Muscle layer of duodenum (tissue), 2 donors: ENCODE measurements around the gene TELO2.
A peak's percentile ranks its signal among the peaks of the same experiment; 100 is the strongest.

ENCODE experiments used
- H3K27ac ChIP-seq: one replicate; pipeline ENCODE4 v1.7.0; 2013; ENCODE audit warnings: mild to moderate bottlenecking, low read length
- H3K27me3 ChIP-seq: one replicate; pipeline ENCODE4 v1.7.0; 2013; ENCODE audit warnings: low read depth, mild to moderate bottlenecking, control low read depth, low read length
- H3K36me3 ChIP-seq, 2 donors: one replicate each; pipeline ENCODE4 v1.7.0; 2013; ENCODE audit warnings: low read length in 2 of 2, control low read depth in 1 of 2, mild to moderate bottlenecking in 1 of 2; ENCODE audit not compliant: insufficient read depth in 2 of 2, control insufficient read depth in 1 of 2
- H3K4me1 ChIP-seq, 2 donors: one replicate each; pipeline ENCODE4 v1.7.0; 2013; ENCODE audit warnings: low read length in 2 of 2, mild to moderate bottlenecking in 2 of 2, control low read depth in 1 of 2, moderate library complexity in 1 of 2; ENCODE audit not compliant: insufficient read depth in 2 of 2, control insufficient read depth in 1 of 2
- H3K4me3 ChIP-seq, 2 donors: one replicate each; pipeline ENCODE4 v1.7.0; 2013; ENCODE audit warnings: low read length in 2 of 2, low read depth in 1 of 2, mild to moderate bottlenecking in 1 of 2
- H3K9me3 ChIP-seq, 2 donors: one replicate each; pipeline ENCODE4 v1.7.0; 2013; ENCODE audit warnings: low read length in 2 of 2, control low read depth in 1 of 2, mild to moderate bottlenecking in 1 of 2; ENCODE audit not compliant: control insufficient read depth in 1 of 2
- donor health status: healthy.

The TELO2 gene

DNA sequence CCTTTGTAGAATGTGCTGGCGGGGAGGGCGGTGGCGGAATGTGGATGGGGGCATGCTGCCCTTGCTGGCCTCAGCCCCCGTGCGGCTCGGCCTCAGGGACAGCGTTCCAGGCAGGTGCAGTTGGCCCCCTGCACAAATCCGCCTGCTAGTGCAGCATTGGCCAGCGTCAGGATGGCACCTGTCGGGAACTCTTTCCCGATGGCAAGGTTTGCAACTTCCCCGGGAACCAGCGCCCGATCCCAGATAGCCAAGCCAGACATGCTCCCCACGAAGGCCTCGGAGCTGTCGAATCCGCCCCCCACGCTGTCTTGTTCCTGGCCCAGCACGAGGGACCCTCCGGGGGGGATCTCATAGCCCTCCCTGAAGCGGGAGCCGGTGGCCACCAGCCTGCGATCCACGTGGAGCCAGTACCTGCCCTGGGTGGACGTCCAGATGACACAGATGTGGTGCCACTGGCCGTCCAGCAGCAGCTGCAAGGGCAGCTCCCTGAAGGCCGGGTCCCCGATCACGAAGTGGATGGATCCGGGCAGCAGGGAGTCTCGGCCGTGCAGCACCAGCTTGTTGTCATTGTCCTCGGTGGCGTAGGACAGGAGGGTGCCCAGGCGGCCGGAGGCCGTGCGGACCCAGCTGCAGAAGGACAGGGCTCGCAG, 7.2 kb upstream of the TELO2 start:
- no peak overlapping the region for H3K27ac ChIP-seq

DNA sequence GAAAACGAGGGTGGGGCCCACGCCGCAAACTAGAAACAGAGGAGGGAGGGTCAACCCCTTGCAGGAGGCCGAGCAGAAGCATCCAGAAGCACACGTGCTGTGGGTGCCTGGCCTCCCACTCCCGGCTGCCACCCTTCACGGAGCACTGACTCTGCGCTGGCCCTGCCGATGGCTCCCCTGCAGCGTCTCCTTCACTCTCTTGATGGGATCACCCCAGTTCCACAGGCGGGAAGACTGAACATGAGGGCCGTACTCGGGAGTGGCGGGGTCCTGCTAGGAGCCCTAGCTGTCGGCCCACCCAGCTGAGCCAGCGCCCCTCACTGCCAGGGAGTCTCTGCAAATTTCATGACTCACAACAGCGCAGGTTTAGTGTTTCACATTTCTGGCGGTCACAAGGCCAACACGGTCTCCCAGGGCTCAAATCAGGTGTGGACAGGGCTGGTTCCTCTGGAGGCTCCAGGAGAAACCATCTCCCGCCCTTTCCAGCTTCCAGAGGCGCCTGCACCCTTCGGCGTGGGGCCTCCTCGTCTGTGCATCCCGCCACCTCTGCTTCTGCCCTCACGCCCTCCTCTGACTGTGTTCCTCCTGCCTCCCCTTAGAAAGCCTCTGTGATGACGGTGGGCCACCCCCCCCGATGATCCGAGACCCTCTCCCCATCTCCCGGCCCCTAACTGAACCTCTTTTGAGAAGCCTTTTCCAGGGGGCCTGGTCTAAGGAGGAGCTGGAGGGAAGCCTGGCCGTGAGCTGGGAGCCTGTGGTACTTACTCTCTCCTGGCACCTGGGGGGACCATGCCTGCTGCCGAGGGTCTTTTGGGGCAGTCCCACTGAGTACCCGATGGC, 6.4 kb upstream of the TELO2 start:
- Histone ChIP-seq H3K4me1 (no peaks in the 10 kb centered on the region), H3K4me3 (no peak overlapping the region), H3K9me3 (no peaks in the 10 kb centered on the region), H3K27me3 (no peaks in the 10 kb centered on the region), H3K36me3 (no peaks in the 10 kb centered on the region), H3K27ac (no peak overlapping the region)

More for the DNA sequence above, 7.2 kb upstream of the TELO2 start:
- no peaks in the 10 kb centered on the region for H3K4me1 ChIP-seq
- H3K36me3 ChIP-seq: no peaks in the 10 kb centered on the region
- H3K9me3 ChIP-seq: no peaks in the 10 kb centered on the region
- no peak overlapping the region for H3K4me3 ChIP-seq
- no peaks in the 10 kb centered on the region for H3K27me3 ChIP-seq

DNA sequence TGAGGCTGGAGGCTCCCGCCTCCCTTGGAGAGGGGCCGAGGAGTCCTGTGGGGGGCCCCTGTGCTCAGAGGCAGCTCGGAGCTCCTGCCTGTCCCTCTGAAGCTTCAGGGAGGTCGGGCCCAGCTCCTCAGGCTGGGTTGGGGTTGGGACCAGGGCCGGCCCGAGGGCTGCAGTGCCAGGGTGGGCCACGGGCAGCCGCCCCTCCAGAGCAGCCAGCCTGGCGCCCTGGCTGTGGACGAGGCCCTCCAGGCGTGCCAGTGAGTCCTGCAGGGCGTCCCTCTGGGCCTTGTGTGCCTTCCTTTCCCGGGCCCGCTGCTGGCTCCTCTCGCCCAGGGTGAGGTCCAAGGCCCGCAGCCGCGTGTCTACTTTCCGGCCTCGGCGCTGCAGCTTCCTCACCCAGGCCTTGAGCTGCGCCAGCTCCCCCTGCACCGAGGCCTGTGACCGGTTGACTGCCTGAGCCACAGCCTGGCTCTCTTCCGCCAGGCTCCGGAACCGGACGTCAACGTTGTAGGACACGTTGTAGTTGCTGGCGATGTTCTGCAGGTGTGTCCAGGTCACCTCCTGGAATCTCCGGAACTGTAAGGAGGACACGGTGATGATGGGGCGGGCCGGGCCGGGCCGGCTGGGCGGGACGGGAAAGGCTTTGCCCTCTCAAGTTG, 5.6 kb upstream of the TELO2 start:
- Histone ChIP-seq H3K27me3 (no peaks in the 10 kb centered on the region), H3K36me3 (no peaks in the 10 kb centered on the region), H3K4me1 (peaks cover 2% of the 10 kb centered on the region in 2 donors), H3K27ac (no peak overlapping the region), H3K9me3 (no peaks in the 10 kb centered on the region), H3K4me3 (no peak overlapping the region)

DNA sequence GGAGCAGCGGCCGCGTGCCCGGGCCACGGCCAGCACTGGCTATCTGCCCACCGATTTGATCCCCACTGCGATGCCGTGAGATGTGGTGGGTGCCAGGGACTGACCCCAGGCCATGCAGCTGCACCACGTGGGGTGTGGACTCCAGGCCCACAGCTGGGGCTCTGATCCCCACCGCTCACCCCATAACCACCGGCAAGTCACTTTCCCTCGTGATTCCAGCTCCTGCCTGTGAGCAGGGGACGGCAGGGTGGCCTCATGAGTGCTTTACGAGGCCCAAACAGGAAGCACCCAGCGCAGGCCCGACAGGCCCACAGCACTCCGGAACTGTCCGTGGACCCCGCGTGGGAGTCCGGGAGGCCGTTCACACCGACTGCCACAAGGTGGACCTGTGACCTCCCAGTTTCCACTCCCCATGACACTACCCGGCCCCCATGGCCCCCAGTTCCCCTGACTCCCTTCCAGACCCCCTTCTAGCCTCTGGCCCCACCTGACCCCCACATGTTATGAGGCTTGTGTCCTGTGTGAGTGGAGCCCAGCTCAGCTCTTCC, 5.0 kb upstream of the TELO2 start:
- Histone ChIP-seq H3K9me3 (no peaks in the 10 kb centered on the region), H3K27me3 (no peaks in the 10 kb centered on the region), H3K27ac (no peak overlapping the region), H3K4me1 (peaks cover 6 to 7% of the 10 kb centered on the region in 2 donors), H3K4me3 (no peak overlapping the region), H3K36me3 (no peaks in the 10 kb centered on the region)

DNA sequence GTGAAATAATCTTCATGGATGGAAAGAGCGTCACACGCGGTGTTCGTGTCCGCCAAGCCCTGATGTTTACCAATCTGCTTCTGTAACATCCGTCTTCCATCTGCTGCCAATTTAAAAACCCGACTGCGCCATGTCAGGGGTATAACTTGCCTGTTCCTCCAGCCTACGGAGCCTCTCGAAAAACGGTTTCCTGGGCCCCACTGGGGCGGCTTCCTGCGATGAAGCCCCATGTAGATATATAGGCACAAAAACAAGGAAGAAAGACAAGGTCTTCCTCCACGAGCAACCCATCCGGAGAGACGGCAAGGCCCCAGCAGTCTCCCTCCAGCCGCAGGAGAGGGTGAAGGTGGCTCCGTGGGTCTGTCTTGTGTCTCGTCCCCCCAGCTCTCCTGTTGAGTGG, 4.5 kb upstream of the TELO2 start, which contains the start of gene PTX4:
PTX4 (minus strand) TSS at position 326 of the 400 bp plus-strand sequence; CDS start at position 291, 35 bp downstream.
- H3K9me3 ChIP-seq: no peaks in the 10 kb centered on the region
- H3K27ac ChIP-seq: no peak within 1 kb of the TSS
- H3K4me3 ChIP-seq: no peak within 1 kb of the TSS
- peaks cover 6 to 7% of the 10 kb centered on the region in 2 donors for H3K4me1 ChIP-seq
- H3K36me3 ChIP-seq: no peaks in the 10 kb centered on the region
- no peaks in the 10 kb centered on the region for H3K27me3 ChIP-seq

DNA sequence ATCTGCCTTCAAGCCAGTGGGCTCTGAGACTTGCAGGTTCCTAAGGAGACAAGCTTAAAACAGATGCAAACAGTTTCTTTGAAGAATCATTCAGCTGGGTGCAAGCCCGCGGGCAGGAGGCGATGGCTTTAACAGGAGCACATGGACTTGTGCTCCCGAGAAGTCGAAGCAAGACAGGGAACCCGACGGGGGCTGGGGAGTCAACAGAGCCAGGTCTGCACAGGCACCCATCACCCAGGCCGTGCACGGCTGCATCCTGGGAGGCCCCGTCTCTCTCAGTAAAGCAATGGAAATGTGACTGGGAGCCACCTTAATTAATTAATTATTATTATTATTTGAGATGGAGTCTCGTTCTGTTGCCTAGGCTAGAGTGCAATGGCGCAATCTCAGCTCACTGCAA, 4.1 kb upstream of the TELO2 start:
- no peaks in the 10 kb centered on the region for H3K9me3 ChIP-seq
- H3K4me1 ChIP-seq: peaks cover 6 to 12% of the 10 kb centered on the region in 2 donors
- no peak overlapping the region for H3K4me3 ChIP-seq
- no peak overlapping the region for H3K27ac ChIP-seq
- no peaks in the 10 kb centered on the region for H3K27me3 ChIP-seq
- H3K36me3 ChIP-seq: no peaks in the 10 kb centered on the region

DNA sequence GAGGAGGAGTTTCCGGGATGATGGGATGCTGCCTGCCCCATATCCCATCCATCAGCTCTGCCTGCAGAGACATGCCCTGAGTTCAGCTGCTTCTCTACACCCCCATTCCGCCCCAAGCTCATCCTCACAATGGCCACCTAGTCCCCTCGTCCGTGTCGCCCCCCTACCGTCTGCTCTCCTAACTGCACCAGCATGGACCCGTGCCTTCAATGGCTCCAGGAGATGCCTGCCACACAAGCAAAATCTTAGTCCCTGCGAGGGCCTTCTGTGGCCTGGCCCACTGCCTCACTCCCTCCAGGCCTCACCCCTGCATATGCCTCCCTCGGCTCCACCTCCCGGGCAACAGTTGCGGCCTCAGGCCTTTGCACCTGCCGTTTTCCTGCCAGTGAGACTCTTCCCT, 1.8 kb upstream of the TELO2 start:
- Histone ChIP-seq H3K36me3 (peaks cover 0 to 2% of the 10 kb centered on the region in 2 donors), H3K27ac (no peak overlapping the region), H3K9me3 (no peaks in the 10 kb centered on the region), H3K27me3 (no peaks in the 10 kb centered on the region), H3K4me3 (no peak overlapping the region), H3K4me1 (peaks cover 13 to 27% of the 10 kb centered on the region in 2 donors)

DNA sequence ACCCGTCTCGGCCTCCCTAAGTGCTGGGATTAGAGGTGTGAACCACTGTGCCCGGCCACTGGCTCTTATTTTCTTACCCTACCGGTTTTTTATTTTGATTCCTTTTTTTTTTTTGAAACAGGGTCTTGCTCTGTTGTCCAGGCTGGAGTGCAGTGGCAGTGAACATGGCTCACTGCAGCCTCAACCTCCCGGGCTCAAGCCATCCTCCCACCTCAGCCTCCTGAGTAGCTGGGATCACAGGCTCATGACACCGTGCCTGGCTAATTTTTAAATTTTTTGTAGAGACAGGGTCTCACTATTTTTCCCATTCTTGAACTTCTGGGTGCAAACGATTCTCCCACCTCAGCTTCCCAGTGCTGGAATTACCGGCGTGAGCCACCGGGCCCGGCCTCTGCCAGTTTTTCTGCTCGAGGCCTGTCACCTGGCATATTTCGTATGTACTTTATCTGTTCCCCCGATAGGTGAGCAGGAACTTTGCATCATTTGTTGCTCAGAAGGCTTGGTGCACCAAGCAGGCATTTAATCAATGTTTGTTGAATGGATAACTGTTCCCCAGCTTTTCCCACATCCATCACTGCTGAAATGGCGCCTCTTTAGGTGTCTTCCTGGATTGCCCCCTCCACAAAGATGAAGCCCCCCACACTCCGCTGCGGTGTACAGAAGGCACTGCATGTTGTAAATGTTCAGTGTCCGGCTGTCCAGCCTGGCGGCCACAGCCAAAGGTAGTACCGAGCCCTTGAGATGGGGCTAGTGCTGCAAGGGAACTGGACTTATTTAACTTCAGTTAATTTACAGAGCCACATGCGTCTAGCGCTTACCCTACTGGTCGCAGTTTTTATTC, 858 bp upstream of the TELO2 start:
- H3K36me3 ChIP-seq: peaks cover 0 to 12% of the 10 kb centered on the region in 2 donors

DNA sequence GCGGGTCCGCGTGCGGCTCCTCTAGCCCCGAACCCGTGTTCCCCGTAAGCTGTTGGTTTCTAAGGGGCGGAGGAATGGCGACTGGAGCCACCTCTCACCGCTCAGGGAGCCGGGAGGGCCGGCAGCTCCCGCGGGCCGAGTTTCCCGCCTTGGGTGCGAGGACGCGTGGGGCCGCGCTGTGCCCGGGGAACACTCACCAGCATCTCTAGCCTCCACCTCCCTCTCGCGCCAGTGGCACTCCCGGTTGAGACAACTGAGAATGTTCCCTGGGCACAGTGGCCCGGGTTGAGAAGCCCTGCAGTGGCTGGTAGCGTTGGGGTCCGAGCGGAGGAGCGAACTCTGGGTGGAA, 560 bp downstream of the TELO2 start:
- Histone ChIP-seq H3K36me3 (peaks cover 0 to 17% of the 10 kb centered on the region in 2 donors), H3K27ac (no peak overlapping the region), H3K9me3 (no peaks in the 10 kb centered on the region), H3K4me3 (peak overlapping the region; percentile 65 to 93), H3K4me1 (peaks cover 13 to 27% of the 10 kb centered on the region in 2 donors), H3K27me3 (no peaks in the 10 kb centered on the region)

More for the DNA sequence above, 858 bp upstream of the TELO2 start:
- Histone ChIP-seq H3K27me3 (no peaks in the 10 kb centered on the region), H3K4me1 (peaks cover 13 to 27% of the 10 kb centered on the region in 2 donors), H3K9me3 (no peaks in the 10 kb centered on the region), H3K27ac (peak overlapping the region; percentile 86), H3K4me3 (peak overlapping the region; percentile 69 to 93)

DNA sequence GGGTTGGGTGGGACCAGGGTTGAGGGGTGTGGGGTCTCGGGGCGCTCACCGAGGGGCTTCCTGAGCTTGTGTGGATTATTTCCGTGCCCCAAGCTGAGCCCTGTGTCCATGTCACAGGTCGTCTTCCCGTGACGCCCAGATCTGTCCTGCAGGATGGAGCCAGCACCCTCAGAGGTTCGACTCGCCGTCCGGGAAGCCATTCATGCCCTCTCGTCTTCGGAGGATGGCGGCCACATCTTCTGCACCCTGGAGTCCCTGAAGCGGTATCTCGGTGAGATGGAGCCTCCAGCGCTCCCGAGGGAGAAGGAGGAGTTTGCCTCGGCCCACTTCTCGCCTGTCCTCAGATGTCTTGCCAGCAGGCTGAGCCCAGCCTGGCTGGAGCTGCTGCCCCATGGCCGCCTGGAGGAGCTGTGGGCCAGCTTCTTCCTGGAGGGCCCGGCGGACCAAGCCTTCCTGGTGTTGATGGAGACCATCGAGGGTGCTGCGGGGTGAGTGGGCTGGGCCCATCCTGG, 1.0 kb downstream of the TELO2 start:
- H3K27me3 ChIP-seq: no peaks in the 10 kb centered on the region
- peaks cover 13 to 27% of the 10 kb centered on the region in 2 donors for H3K4me1 ChIP-seq
- H3K4me3 ChIP-seq: peak overlapping the region; percentile 65 to 93
- H3K27ac ChIP-seq: no peak overlapping the region
- H3K9me3 ChIP-seq: no peaks in the 10 kb centered on the region
- peaks cover 0 to 18% of the 10 kb centered on the region in 2 donors for H3K36me3 ChIP-seq
